GM21423 (cell line): Measurements from ENCODE around the gene USP35.
"Not testable (repeated sequence)": the region's sequence is repeated elsewhere in the genome, so short reads cannot be mapped to it uniquely, and the experiment has no call there.

Experiments used
- ATAC-seq: cut with Tn5 transposase; IDR thresholded peaks from one replicate; pipeline ENCODE4 v1.9.1; 2021; ENCODE audit warnings: mild to moderate bottlenecking, moderate library complexity; ENCODE audit not compliant: unreplicated experiment

The USP35 gene

DNA sequence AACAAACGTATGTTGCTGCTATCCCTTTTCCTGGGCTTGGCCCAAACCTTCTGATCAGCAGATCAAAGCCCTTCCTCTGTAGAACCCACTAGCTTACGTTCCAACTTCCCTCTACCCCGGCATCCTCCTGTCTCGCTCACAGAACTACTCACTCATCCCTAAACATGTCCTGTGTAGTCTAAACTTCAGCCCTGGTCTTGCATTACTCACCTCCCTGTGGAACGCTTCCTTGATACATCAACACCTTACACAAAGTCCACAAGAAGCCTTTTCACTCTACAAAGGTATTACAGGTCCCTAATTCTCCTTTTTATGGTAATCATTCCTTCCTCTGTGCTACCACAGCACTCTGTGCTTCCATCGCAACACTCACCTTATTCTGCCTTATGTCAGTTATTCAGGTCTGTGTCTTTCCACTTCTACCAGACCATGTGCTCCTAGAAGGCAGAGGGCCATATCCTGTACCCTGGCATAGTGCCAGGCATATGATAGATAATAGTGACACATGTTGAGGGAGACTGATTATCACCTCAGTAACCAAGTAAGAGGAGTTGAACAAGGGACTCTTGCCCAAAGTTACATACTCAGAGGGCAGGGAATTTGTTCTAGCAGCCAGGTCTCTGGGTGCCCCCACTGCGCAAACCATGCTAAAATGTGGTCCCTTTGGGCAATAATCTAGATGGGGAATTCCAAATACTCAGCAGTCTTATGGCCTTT is 41.6 kb downstream of the USP35 start:
- ATAC-seq: no peak

DNA sequence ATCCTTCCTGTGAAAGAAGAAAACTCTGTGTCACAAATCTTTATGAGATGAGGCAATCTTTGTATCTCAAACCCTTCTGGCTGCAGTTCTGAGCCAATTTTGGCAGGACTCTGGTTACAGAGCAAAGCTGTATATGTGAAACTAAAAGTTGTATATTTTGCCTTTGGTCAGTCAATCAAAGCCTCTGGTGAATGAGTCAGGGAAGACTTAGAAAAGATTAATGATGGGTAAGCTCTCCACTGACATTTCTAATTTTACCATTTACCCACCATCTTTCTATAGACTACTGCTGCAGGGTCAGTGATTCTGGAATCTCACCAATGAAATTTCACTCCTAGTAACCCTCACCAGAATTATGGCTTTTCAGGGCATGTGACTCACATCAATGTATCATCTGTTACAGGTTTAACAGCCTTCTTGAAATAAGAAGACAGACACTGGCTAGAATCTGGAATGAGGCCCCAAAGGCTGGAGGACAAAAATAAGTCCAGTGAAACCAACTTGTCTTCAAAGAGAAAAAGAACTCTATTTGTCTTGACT is 43.3 kb downstream of the USP35 start:
- no peak for ATAC-seq

DNA sequence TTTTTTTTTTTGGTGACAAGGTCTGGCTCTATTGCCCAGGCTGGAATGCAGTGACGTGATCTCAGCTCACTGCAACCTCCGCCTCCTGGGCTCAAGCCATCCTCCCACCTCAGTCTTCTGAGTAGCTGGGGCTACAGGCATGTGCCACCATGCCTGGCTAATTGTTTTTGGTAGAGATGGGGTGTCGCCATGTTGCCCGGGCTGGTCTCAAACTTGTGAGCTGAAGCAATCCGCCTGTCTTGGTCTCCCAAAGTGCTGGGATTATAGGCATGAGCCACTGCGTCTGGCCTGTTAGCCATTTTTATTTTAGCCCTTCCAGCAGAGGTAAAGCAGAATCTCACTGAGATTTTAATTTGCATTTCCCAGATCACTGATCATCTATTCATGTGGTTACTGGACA is 44.3 kb downstream of the USP35 start:
- not testable (repeated sequence) for ATAC-seq

DNA sequence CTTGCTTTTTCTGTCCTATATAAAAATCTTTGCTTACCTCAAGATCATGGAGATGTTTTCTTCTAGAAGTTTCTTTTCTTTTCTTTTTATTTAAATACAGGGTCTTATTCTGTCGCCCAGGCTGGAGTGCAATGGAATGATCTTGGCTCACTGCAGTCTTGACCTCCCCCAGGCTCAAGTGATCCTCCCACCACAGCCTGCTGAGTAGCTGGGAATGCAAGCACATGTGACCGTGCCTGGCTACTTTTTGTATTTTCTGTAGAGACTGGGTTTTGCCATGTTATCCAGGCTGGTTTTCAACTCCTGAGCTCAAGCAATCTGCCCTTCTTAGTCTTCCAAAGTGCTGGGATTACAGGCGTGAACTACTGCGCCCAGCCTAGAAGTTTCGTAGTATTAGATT is 45.3 kb downstream of the USP35 start:
- no peak for ATAC-seq

DNA sequence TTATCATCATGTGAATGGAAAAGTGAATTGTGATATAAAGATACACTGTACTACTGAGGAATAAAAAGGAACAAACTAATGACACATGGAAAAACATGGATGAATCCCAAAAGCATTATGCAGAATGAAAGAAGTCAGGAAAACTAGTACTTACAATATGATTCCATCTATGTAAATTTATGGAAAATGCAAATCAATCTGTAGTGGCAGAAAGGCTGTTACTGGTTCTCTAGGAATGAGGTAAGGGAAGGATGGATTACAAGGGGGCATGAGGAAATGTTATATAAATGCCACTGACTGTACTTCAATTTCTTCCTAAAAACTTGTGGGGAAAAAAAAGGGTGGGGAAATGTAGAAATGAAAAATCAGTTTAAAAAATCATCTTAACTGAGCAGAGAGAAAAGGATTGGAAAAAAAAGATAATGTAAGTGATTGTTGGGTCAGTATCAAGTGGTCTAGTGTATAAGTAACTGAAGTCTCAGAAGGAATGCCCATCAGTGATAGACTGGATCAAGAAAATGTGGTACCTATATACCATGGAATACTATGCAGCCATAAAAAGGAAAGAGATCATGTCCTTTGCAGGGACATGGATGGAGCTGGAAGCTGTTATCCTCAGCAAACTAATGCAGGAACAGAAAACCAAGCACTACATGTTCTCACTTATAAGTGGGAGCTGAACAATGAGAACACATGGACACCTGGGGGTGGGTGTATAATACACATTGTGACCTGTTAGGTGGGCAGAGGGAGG is 48.8 kb downstream of the USP35 start:
- no peak for ATAC-seq

DNA sequence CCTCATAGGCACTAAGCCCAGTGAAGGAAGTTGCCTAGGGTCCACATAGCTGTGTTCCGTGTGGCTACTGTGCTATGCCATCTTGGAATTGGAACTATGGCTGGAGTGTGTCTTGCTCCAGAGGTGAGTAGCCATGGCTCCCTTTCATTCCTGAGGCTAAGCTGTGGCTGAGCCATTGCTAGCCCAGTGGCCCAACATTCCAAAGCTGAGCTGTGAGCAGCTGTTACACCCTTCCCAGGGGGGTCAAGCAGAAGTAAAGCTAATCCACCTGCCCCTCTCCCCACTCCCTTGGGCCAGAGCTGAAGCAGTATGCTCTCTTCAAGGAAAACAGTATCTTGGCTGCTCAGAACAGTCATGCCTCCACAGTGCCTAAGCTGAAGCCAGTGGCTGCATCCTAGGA is 51.1 kb downstream of the USP35 start:
- no peak for ATAC-seq

DNA sequence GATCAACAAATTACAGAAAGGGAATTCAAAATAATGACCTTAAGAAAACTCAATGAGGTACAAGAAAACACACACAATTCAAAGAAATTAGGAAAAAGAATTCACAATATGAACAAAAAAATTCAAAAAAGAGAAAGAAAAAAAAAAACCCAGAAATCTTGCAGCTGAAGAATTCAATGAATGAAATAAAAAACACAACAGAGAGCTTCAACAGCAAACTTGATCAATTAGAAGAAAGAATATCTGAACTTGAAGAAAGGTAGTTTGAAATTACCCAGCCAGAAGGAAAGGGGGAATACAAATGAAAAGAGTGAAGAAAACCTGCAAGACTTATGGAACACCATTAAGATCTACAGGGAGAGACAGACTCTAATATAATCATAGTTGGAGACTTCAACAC is 52.8 kb downstream of the USP35 start:
- ATAC-seq: no peak

DNA sequence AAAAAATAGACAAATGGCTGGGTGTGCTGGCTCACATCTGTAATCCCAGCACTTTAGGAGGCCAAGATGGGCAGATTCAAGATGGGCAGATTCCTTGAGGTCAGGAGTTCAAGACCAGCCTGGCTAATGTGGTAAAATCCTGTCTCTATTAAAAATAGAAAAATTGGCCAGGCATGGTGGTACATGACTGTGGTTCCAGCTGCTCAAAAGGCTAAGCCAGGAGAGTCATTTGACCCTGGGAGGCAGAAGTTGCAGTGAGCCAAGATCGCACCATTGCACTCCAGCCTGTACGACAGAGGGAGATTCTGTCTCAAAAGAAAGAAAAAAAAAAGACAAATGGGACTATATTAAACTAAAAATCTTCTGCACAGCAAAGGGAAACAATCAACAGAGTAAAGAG is 55.4 kb downstream of the USP35 start:
- no peak for ATAC-seq

DNA sequence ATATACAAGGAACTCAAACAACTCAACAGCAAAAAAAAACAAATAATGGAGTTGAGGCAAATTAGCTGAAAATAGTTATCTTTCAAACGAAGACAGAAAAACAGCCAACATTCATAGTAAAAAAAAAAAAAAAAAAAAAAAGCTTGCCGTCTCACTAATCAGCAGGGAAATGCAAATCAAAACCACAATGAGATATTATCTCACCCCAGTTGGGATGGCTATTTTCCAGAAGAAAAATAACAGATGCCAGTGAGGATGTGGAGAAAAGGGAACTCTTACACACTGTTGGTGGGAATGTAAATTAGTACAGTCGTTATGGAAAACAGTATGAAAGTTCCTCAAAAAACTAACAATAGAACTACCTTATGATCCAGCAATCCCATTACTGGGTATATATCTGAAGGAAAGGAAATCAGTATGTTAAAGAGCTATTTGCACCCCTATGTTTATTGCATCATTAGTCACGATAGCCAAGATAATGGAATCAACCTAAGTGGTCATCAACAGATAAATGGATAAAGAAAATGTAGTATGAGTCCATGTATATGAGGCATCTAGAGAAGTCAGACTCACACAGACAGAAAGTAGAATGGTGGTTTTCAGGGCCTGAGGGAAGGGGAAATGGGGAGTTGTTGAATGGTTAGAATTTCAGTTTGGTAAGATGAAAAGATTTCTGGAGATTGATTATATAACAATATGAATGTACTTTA is 56.0 kb downstream of the USP35 start:
- no peak for ATAC-seq

DNA sequence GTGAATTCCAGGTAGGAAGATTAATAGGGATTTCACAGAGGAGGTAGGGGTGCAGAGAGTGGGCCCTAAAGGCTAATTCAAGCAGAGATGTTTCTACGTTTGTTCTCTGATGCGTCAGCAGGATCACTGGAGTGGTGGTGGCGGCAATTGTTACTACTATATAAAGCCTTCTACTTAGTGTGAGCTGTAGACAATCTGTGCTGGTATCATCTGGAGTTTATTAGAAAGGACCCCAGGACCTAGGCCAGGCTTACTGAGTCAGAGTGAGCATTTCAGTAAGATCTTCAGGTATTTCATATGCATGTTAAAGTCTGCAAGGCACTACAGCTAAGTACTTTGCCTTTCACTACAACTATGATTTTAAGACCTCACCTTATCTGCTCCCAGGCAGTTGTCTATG is 59.5 kb downstream of the USP35 start:
- ATAC-seq: no peak

DNA sequence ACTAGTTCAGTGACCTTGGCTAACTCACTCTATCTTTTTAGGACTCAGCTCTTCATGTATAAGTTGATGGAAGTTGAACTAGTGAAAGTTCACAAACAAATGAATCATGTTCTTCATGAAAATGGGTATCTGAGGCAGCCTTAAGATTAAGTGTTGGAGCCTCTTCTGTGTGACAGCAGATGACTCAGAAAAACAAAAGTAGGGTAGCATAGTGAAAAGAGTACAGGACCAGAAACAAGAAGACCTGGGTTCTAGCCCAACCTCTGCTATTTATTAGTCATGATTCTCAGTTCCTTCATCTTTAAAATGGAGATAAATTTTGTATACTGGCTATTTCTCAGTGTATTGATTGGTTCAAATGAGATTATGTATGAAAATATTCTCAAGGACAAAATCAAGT is 60.2 kb downstream of the USP35 start:
- no peak for ATAC-seq

DNA sequence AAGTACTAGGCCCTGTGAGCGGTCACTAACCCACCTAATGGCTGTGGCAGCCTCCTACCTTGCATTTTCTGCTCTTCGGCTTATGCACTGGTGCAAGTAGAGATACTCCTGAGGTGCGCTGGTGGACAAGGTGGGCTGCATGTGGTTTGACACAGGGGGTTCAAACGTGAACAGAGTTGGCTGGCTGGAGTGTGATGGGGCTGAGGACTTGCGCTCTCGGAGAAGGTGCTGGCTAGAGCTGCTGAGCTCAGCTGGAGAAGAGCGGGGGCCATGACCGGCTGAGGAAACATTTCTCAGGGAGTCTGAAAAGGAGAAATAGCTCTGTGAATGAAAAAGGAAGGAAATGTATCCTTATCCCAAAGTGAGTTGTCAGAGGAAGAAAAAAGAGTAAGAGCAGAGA is 61.4 kb downstream of the USP35 start:
- ATAC-seq: no peak

DNA sequence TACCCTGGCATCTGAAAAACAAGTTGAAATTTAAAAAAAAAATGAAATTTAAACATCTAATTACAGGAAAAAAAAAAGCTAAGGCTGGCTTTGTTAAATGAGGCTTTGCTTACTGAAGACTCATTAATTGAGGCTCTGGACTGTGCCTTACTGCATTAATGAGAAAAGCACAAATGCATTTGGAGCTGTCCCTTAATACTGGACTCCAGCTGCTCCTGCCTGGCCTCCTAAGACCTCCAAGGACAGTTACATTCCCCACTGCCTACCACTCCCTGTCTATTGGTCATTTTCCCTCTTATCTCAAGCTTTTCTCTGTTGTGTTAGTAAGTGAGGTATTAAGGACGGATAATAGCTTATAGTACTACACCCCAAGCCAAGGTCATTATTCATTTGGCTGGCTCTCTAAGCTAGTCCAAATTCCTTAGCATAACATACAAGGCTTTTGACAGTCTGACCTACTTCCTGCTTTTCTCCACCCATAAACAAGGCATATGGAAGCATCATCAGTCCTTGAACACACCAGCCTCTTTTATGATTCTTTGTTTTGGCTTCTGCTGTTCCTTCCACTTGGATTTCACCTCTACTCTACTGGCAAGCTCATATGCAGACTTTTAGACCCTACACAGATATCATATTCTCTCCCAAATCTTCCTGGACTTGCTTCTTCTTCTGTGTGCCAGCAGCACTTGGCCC is 62.5 kb downstream of the USP35 start:
- no peak for ATAC-seq

DNA sequence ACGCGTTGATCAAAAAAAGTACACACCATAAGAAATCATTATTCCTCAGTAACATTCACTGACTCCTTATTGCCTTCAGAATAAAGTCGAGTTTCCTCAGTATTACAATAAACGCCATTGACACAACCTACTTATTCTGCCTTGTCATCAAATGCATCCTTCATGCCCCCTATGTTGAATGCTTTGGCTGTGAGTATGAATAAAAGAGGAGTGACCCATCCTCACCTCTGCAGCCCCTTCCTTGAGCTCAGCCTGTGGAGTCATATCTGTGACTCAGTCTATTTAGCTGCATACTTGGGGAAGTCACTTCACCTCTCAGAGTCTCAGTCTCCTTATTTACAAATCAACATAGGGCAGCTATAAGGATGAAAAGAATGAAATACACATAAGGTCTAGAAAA is 65.1 kb downstream of the USP35 start:
- ATAC-seq: no peak

DNA sequence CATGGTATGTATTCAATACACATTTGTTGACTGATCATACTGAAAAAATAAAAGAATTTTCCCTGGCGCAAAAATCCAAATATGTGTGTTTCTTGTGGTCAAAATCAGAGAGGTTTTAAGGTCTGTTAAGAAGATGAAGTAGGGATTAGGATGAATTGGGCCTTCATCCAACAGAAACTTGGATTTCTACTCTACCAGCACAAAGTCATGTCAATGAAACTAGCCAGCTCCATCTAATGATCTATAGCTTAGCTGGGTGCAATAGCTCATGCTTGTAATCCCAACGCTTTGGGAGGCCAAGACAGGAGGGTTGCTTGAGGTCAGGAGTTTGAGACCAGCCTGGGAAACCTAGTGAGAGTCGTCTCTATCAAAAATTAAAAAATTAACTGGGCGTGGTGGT is 65.5 kb downstream of the USP35 start:
- ATAC-seq: no peak

DNA sequence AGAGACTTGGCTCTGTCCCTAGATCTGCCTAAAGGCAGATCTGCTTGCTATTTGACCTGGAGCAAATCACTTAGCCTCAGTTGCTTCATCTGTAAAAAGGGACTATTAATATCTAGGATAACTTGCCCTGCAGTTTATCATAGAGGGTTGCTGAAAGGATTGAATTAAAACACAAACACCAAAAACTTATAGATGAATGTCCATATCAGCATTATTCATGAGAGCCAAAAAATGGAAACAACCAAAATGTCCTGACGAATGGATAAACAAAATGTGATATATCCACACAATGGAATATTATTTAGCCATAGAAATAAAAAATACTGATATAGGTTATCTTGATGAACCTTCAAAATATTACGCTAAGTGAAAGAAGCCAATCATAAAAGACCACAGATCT is 67.2 kb downstream of the USP35 start:
- ATAC-seq: no peak

DNA sequence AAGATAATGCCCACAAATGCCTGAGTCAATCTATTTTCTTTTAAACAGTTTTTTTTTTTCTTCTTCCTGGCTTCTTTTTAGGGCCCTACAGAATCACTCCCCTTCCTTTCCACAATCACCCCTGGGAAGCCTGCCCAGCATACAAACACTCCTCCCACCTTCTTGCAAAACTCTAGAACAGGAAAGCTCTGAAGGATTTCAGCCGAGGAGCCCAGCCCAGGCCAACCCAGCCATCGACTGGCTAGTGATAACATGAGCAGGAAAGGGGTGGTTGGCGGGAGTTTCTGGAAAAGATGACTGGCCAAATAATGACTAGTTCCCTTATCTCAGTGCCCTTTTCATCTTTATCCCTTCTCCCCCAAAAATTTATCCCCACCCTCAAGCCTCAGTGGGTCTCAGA is 68.2 kb downstream of the USP35 start:
- ATAC-seq: no peak

DNA sequence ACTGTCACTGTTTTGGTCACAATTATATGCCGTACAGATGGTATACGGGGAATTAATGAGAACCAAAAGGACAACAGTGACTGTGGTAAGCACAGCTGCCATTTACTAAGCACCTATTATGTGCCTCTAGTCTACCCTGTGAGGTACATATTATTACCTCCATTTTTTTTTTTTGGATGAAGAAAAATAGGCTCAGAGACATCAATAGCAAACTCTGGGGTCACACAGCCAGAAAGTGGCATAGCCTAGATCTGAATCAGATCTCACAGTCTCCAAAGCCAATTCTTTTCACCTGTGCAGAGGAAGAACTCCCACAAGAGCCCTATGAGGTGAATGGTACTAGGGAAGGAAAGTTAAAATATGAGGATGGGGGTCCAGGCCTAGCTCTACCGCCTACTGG is 68.9 kb downstream of the USP35 start:
- ATAC-seq: no peak

DNA sequence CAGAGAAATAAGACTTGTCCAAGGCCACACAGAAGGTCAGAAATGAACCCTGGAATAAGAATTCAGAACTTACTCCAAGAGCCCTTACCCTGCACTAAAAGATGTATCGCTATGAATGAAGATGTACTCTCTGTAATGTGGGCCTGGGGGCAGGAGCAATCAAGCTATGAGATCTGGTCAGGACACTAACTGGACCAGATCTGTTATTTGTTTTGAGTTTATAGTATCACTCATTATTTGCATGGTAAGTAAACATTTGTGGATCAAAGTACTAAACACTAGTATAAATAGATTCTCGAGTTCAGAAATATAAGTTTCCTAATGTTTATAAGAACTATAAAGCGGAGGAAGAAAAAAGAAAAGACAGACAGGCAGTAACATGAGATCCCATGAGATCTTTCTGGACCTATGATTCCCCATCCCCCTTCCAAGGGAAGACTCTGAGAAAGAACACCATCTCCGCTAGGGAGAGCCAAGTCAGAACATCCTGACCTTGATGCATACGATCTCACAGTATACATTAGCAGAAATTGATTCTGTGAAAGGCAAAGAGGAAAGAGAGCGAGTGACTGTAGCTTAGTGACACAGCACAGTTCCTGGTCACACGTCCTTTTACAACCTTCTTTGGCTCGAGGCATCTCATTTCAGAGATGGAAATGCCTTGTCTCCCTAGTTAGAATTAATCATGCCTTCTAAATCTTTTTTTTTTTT is 71.2 kb downstream of the USP35 start:
- ATAC-seq: no peak

DNA sequence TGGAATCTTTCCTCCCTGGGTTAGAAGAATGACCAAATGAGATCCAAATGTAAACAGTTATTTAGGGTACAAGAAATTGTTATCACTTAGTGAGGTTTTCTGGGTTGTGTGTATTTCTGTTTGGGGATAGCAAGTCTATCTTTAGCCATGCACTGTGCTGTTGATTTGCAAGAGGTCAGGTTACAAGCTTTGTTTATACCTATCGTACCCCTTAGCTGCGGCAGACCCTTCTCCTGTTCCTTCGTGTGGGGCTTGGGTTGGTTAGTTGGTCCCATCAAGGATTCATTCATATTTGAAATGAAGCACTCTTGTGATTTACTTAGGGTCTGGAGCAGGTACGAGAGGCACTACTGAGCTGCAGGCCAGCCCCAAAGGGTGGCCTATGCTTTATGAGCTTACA is 72.6 kb downstream of the USP35 start:
- no peak for ATAC-seq

DNA sequence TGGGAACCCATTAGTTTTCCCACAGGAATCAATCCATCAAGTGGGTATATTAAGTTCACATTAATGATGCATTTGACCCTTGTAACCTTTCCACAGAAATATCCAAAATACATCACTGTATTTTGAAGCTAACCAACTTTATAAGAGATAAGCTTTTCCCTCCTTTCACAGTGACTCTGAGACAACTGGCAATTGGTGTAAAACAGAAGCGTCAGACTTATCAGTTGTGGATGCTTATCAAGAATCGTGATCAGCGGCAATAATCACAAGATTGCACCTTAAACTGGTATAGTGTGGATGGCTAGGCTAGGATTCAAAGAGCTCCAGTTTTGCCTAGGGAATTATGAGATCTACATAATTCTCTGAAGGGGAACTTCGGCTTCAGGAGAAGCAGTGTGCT is 73.1 kb downstream of the USP35 start:
- ATAC-seq: no peak
